HK-2 (cell line): Measurements from ENCODE around the gene USP9X.
"Not testable (repeated sequence)": the region's sequence is repeated elsewhere in the genome, so short reads cannot be mapped to it uniquely, and the experiment has no call there.

Experiments used
- DNase-seq: peaks from one replicate; pipeline ENCODE4 v3.0.0-alpha.2; 2018; ENCODE audit not compliant: unreplicated experiment

The USP9X gene

DNA sequence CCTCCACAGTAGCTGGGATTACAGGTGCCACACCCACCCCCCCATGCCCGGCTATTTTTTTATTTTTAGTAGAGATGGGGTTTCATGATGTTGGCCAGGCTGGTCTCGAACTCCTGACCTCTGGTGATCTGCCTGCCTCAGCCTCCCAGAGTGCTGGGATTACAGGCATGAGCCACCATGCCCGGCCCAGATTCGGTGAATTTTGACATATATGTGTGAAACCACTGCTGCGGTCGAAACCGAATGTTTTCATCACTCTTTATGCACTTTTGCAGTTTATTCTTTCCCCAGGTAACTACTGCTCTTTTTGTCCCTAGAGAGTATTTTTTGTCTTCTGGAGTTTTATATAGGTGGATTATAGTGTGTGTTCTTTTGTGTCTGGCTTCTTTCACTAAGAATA lies 101.7 kb downstream of the USP9X start:
- not testable (repeated sequence) for DNase-seq

DNA sequence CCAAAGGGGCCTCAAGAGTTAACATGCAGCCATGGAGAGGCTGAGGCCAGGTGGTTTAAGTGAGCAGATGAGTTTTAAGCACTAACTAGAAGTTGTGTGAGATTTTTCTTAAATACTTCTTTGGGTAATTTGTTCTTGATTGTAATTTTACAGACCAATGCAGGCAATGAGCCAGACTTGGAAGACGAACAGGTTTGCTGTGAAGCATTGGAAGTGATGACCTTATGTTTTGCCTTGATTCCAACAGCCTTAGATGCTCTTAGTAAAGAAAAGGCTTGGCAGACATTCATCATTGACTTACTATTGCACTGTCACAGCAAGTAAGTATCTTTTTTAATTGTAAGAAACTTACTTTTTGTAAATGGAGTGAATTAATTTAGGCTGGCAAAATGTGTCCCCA lies 103.9 kb downstream of the USP9X start:
- DNase-seq: no peak

GRCh38 chrX:41192880-41193279 lies 107.6 kb downstream of the USP9X start:
- no peak for DNase-seq

GRCh38 chrX:41198410-41198809 lies 113.2 kb downstream of the USP9X start:
- DNase-seq: no peak

DNA sequence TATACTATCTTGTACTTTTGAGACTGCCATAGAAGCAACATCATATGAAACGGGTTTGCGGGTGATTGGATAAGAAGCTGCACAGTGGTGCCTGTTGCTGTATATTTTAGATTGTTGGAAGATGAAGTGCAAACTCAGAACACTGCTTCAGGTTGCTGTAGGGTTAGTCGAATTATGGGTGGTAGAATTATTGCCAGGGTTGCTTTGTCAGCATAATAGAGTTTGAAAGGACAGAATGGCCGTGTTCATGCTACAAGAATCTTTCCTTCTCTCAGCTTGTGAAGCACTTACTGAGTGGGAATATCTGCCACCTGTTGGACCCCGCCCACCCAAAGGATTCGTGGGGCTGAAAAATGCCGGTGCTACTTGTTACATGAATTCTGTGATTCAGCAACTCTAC lies 115.5 kb downstream of the USP9X start:
- no peak for DNase-seq

GRCh38 chrX:41209853-41210252 lies 124.6 kb downstream of the USP9X start:
- DNase-seq: no peak

DNA sequence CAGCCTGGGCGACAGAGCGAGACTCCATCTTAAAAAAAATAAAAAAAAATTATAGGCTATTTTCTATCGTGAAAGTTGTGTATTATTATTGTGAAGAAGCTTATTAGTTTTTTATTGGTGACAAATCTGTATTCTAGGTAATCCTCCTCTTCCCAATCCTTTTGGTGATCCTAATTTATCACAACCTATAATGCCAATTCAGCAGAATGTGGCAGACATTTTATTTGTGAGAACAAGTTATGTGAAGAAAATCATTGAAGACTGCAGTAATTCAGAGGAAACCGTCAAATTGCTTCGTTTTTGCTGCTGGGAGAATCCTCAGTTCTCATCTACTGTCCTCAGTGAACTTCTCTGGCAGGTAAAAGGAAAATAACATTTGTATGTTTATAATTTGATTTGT lies 139.4 kb downstream of the USP9X start:
- DNase-seq: no peak

- no peak for DNase-seq
These were observed 148.7 kb downstream of the USP9X start for GRCh38 chrX:41233988-41234387.

DNA sequence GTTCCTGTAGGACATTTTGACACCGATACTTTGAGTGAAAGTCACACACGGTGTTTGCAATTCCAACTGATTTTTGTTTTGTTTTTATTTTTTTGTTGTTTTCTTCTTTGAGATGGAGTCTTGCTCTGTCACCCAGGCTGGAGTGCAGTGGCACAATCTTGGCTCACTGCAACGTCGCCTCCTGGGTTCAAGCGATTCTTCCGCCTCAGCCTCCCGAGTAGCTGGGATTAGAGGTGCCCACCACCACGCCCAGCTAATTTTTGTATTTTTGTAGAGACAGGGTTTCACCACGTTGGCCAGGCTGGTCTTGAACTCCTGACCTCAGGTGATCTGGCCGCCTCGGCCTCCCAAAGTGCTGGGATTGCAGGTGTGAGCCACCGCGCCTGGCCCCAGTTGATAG lies 149.2 kb downstream of the USP9X start:
- not testable (repeated sequence) for DNase-seq

DNA sequence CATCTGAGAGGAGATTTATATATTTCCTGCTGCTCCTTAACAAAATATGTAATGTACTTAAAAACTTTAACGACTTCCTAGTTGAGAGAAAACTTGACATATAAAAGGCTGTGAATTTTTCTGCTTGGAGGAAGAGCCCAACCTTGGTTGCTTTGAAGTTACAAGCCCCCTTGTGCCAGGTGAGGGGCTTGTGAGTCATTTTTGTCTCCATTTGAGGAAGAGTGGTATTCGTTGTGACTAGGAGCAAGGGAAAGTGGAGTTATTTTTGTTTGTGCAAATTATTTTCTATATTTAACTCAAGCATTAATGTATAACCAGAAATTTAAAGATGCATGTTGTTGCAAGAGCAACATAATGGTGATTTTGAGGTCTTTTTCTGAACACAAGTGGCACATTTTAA lies 149.7 kb downstream of the USP9X start:
- DNase-seq: no peak

- no peak for DNase-seq
These were observed 151.4 kb downstream of the USP9X start for GRCh38 chrX:41236629-41237028.

DNA sequence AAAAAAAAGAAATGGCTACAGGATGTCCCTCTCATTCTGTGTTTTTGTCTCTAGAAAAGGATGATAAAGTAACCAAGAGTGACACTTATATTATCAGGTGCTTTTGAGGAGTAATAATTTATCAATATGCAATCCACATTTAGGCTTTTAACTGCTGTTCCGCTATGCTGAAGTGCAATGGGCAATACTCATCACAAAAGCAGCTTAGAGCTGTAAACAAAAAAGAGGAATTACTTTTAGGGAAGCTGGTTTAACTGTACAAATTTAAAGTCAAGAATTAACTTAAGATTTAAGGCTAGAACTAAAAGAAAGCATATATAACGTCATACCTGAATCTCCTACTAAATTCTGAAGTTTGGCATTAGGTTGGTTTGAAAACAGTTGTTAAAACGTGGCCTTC lies 155.3 kb downstream of the USP9X start:
- no peak for DNase-seq

GRCh38 chrX:41241962-41242361 lies 156.7 kb downstream of the USP9X start:
- DNase-seq: no peak

DNA sequence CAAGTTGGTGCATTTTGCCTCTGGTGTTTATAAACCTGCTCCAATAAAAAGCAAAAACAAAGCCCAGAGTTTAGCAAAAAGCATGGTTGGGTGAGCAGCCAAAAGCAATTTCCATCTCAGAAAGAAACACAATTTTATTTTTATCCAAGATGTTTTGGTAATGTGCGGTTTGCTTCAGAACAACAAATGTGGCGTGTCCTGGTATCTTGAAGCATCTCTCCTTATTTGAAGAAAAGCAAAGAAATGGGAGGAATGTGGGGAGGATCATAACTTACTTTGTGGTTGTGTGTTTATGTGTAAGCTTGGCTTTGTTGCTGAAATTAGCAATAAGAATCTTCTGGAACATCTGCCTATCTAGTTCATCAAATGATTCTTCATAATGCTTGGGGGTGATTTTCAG lies 160.4 kb downstream of the USP9X start:
- no peak for DNase-seq

DNA sequence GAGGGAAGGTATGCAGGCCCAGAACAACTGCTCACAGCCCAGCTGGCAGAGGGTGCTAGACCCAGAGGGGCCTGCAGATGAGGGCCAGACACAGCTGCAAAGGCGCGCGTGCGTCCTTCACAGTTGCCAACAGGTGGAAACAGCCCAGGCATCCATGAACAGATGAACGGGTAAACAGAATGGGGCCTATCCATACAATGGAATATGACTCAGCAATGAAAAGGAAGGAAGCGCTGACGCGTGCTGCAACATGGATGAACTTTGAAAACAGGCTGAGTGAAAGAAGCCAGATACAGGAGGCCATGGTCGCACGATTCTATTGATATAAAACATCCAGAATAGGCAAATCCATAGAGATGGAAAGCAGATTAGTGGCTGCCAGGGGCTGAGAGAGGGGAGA lies 165.6 kb downstream of the USP9X start:
- DNase-seq: no peak

- DNase-seq: no peak
These were observed 172.6 kb downstream of the USP9X start for GRCh38 chrX:41257801-41258200.

- no peak for DNase-seq
These were observed 173.0 kb downstream of the USP9X start for GRCh38 chrX:41258226-41258625.

DNA sequence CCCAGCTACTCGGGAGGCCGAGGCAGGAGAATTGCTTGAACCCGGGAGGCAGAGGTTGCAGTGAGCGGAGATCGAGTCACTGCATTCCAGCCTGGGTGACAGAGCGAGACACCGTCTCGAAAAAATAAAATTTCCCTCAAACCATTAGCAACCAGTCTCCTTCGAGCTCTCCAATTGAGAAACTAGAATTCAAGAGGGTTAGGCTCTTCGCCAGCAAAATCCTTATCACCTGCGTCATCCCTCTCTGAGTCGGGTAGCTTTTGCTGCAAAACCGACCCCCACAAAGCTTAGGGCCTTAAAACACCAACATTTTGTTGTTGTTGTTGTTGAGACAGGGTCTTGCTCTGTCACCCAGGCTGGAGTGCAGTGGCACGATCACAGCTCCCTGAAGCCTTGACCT lies 173.6 kb downstream of the USP9X start:
- no peak for DNase-seq

GRCh38 chrX:41259516-41259915 lies 174.3 kb downstream of the USP9X start:
- no peak for DNase-seq

- no peak for DNase-seq
These were observed 180.4 kb downstream of the USP9X start for GRCh38 chrX:41265615-41266014.

- DNase-seq: no peak
These were observed 188.4 kb downstream of the USP9X start for GRCh38 chrX:41273638-41274037.

DNA sequence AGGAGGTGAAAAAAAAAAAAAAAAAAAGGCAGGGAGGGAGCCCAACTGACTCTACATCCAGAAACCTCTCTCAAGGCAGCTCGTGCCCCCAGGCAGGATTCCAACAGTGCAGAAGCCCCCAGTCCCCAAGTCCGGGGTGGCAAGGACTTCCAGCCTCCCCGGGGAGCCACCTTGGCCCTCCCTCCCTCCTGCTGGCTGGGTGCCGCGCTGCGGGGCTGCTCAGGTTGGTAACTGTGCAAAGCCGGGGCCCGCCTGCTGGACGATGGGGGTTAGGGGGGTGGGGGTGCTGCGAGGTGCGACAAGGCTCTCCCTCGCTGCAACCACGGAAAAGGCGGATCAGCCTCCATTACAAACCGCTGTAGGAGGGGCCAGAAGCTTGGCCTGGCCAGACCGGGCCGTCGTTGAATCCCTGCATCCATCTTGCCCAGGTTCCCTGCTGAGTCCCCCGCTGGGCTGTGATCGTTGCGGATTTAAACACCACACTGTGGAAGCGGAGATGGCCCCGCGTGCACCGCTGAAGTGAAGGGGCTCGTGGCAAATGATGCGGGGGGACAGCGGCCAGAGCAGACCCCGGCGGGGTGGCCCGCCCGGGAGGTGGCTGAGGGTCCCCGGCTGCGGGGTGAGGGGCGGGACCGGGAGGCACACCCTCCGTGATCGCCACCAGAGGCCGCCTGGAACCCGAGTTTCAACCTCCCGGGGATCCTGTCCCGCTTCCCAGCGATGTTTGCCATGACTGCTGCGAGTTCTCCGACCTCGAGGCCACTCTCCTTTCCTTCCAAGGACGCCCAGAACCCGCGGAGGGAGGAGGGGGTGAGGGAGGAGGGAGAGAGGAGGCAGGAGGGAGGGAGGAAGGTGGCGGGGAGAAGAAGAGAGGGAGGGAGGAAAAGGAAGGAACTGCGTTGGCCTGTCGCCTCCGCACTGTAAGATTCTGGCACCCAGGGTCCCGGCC lies 190.7 kb downstream of the USP9X start:
- peak; percentile 69 for DNase-seq

DNA sequence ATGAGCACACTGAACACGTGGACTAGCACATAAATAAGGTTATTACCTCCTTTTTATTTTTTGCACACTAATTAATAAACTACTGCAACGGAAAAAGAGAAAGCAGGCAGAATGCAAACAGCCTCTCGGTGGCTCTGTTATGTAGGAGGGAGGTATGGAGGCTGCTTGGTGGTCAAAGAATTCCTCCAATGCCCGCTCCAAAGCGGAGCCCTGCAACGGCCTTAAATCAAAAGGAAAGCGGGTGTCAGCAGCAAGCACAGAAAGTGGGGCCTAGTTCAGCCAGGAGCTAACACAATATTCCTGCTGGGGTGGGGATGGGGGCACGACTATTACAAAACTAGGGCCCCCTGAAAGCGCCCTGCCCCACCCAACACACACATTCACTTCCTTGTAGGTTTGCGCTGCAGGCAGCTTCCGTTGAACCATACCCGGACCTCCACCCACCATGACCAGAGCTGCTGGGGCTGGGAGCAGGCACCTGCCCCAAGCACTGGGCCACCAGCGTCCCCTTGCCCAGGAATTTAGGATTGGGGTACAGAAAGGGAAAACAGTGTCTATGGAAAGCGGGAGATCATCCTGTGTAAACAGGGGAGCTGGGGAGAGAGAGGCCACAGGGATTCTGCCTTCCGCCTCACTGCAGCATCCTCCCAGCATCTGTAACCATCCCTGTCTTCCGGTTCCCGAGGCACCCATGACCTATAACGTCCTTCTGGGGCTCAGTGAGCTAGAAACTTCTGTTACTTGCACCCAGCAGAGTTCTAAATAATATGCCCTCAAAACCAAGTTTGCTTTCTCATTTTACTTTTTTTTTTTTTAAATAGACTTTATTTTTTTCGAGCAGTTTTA lies 191.6 kb downstream of the USP9X start:
- no peak for DNase-seq
